Measurements from ENCODE around the gene OTUB2.

OTUB2 gene

DNA sequence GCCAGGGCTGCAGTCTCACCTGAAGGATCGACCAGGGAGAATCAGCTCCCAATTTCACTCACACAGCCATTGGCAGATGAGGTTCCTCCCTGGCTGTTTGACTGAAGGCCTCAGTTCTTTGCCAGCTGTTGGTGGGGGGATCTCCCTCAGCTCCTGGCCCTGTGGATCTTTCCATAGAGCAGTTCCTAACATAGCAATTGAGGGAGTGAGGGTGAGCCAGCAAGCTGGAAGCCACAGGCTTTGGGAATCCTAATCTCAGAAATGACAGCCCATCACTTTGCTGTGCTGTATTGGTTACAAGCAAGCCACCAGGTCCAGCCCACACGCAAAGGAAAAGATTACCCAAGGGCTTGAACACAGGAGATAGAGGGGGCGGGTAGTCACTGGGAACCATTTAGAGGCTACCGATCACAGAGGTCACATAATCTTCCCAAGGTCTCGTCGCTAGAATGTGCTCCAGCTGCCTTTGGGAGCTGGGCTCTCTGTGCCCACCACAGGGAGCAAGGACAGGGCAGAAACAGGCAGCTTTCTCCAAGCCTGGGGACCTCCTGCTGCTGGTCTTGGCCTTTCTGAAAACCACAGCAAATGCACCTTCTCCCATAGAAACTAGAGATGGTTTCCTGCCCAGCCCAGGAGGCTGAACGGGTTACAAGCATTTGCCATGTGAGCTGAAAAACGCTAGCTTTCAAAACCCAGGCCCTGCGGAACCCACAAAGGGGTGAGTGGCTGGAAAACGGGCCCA is 4.6 kb upstream of the OTUB2 start:
- no peak for DNase-seq (ENCODE audit: low read depth)

DNA sequence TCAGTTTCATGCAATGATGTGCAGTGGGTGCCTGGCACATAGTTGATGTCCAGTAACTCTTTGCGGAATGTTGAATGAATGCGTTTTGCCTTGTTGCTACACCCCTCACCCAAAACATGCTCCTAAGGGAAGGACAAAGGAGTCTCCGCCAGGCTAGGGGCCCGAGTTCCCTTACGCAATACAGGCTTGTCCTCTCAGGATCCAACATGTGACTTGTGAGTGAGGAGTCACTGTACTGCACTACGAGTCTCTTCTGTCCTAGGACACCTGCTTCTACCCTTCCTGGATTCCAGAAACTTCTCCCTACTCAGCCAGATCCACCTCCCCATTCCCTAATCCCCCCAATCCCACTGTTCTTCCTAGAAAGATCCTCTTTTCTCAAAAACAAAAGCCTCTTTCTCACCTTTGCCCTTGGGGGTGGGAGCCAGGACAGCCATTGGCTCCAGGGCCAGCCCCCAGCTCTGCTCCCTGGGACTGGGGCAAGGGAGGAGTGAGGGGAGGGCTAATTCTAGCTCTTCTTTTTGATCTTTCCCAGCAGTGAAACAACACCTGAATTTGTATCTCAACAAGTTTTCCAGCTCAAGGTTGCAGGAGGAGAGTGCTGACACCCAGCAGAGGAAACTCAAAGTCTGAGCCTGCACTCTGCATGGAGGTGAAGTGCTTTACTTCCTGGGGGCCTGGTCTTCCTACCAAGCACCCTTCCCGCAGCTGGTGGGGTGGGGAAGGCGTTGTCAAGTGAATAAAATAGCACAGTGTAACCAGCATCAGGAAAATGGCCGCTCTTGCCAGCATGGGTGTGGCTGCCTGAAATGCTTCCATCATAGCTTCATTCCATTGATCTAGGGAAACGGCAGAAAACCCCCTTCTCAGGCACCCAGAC is 3.4 kb upstream of the OTUB2 start:
- no peak for DNase-seq (ENCODE audit: low read depth)

DNA sequence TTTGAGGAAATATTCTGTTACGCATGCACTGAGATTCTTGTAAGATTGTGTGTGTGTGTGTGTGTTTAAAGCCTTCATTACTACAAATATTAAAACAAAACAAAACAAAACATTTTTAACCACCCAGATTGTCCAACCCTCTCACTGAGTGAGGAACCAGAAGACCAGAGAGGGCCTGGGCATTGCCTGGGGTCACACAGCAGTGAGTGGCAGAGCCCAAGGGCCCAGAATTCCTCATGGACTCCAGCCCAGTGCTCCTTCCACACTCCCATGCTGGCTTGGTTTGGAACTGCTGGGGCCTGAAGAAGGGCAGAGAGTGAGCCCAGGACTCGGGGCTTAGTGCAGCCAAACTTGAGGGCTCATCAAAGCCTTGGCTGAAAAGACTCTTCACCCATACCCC is 1.6 kb upstream of the OTUB2 start:
- DNase-seq (ENCODE audit: low read depth) = no peak

- no peak for DNase-seq (ENCODE audit: low read depth)
These were observed 420 bp upstream of the OTUB2 start for GRCh38 chr14:94025720-94026119.

DNA sequence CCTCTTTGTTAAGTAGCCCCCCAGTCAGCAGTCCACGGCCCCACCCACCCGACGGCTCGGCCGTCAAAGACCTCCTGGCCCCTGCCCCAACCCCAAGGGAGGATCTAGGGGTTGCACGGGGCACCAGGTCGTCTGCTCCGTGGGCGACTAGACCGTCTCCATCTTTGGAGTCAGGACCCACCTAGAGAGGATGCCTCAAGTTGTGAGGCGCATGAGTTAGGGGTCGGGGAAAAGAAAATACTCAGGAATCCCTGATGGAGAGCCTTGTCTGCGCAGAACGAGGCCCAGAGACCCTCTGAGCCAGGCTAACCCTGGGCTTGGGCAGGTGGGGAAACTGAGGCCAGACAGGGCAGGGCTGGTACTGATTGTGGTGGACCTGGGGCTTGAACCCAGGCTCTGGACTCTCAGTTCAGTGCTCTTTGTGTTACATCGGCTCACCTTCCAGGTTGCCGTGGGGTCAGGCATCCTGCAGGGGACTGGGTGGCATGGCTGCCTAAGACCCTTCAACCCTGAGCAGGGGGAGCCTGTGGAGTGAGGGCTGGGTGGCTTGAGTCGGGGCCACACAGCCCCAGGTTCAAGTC is 839 bp downstream of the OTUB2 start:
- DNase-seq (ENCODE audit: low read depth) = no peak

DNA sequence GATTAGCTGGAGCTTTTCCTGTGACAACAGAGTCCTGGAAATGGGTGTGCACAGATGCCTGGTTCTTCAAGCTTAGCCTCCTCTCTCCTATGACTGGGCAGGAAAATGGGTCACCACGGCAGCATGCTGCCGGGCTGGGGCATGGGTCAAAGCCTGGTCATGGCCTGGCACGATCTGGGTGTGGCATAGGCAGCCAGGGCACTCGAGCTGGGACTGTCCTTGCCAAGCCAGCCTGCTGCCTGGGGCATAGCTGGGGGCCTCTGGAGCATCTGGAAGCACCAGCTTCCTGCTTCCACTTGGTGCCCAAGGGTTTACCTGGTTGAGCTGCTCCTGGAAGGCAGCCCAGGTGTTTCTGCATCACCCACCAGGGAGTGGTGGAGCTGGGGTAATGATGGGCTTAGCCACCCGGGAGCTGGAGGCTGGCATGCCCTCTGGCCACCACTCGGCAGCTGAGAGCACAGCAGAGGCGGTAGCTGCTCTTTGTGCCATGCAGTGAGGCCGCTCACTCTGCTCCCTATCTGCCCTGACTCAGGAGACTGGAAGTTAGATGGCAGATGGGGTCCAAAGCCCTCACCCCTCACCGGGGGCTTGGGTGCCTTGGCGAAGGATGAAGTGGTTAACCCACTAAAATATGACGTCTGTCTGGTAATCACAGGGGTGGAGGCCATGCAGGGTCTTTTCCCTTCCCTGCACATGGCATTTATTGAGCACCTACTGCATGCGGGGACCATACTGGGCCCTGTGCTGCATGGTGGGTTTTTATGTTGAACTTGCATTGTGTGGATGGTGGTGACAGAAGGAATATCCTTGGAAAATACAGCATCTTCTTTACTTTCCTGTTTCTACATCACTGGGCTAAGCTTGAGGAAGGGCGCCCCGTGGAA is 1.7 kb downstream of the OTUB2 start:
- DNase-seq (ENCODE audit: low read depth) = no peak

DNA sequence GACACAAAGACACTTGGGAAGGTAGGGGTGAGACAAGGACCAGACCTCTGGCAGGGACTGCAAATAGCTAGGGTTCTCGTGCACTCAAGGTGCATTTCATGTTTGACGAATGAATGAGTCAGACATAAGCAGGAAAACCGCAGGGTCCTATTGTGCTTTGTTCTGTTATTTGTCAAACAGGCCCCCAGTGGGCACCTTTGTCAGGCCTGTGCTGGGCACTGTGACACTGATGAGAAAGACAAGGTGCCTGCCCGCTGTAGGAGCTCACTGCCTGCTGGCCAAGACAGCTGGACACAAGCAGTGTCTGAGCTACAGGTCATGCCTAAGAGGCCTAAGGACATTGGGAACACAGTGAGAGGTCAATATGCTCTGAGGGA is 2.3 kb downstream of the OTUB2 start:
- DNase-seq (ENCODE audit: low read depth) = no peak

- no peak for DNase-seq (ENCODE audit: low read depth)
These were observed 3.1 kb downstream of the OTUB2 start for GRCh38 chr14:94029265-94029664.

DNA sequence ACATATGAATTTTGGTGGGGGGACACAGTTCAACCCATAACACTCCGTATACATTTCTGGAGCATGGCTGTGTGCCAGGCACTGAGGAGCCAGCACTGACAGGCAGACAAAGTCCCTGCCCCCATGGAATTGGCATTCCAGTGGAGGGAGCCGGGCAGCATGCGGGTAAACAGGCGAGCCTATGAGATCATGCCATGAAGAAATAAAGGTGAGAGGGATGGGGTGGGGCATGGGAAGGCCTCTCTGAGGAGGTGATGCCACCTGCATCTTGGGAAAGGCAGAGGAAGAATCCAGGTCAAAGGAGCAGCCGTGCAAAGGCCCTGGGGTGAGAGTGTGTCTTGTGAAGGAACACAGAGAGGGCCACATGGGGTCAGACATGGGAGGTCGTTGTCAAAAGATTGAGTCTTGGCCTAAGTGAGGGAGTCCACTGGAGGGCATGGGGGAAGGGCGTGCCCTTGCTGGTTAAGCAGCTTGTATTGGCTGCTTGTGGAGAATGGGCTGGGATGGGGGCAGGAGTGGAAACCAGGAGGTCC is 3.6 kb downstream of the OTUB2 start:
- no peak for DNase-seq (ENCODE audit: low read depth)

DNA sequence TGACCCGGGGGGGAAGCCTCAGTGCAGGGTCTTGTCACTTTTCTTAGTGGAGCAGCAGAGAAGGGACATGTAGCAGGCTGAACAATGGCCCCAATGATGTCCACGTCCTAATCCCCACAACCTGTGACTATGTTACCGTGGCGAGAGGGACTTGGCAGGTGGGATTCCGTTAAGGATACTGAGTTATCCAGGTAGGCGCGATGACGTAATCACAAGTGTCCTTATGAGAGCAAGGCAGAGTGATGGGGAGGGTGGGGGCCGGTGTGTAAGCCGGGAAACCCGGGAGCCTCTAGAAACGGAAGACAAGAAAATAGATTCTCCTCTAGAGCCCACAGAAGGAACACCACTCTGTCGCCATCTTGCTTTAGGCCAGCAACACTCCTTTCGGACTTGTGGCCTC is 4.4 kb downstream of the OTUB2 start:
- DNase-seq (ENCODE audit: low read depth) = no peak

DNA sequence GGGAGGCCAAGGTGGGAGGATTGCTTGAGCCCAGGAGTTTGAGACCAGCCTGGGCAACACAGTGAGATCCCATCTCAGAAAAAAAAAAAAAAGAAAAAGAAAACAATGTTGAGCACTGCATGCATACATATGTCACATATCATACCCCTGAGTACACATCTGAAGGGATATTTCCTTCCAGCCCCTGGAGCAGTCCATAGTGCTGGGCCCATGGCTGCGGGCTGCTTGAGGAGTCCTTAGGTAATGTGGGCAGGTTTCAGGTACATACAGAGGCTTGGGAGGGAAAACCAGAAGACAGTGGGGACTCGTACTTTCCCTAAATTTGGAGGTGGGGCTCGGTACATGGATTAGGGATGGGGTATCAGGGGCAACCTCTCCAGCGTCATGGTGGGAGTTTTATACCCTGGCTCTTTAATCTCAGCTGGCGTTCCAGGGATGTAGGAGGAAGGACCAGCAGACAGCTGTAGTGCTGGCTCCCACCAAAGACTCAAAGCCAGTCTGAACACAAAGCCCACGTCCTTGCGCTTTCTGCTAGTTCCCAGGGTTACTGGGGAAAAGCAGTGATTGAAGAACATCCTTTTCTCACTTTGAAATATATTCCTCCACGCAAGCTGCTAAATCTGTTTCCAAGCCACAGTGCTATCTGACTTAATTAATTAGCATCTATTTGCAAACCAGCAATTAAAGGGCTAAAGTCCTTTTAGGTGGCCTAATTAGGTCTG is 5.2 kb downstream of the OTUB2 start:
- no peak for DNase-seq (ENCODE audit: low read depth)

- DNase-seq (ENCODE audit: low read depth) = no peak
These were observed 5.7 kb downstream of the OTUB2 start for GRCh38 chr14:94031883-94032279.

- no peak for DNase-seq (ENCODE audit: low read depth)
These were observed 8.7 kb downstream of the OTUB2 start for GRCh38 chr14:94034886-94035285.

DNA sequence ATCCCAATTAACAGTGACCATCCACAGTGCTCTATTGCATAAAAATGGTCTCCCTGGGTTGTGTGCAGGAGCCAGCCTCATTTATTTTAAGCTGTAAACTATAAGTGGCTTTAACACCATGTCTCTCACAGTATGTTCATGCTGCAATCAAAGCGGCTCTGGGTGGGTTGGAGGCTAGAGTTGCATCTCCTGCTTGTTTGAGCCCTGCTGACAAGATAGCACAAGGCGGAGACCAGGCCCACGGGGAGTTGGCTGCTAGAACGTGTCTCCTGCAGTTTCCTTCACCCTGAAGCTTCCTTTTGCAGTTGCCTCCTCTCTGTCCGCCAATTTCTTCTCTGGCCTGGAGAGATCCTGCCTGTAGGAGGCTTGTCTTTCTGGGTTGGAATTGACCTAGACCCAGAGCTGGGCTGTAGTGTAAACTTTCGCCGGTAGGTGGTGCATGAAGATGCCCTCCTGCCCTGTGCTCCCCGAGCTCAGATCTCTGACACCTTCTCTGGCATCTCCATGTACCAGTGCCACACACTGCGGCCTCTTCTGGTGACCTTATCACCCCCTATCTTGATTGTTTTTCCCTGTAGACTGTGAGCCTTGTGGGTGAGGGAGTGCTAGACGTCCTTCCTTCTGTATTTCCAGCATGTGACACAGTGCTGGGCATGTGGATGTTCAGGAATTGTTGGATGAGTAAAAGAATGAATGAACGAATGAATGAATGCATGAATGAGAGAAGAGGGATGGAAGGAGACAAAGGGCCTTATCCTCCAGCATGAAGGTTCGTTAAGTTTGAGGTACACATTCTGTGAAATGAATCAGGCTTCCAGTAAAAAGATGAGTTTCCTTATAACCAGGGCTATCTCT is 10.4 kb downstream of the OTUB2 start:
- no peak for DNase-seq (ENCODE audit: low read depth)

GRCh38 chr14:94037954-94038353 is 11.8 kb downstream of the OTUB2 start:
- no peak for DNase-seq (ENCODE audit: low read depth)

DNA sequence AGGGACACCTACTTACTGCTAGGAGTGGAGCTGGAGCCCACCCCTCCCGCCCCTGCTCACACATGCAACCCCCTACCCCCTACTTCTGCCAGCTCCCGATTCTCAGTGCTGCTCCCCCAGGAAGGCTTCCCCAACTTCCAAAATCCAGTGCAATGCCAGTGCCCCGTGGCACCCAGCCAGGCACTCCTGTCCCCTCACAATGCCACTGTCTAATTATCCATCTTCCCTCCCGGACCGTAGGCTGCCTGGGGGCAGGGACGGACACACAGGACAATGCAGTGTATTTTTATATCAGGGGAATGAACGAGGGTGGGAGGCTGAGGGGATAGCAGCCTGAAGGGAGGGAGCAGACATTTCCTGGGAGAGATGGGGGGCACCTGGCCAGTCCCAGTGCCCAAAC is 12.4 kb downstream of the OTUB2 start:
- no peak for DNase-seq (ENCODE audit: low read depth)

DNA sequence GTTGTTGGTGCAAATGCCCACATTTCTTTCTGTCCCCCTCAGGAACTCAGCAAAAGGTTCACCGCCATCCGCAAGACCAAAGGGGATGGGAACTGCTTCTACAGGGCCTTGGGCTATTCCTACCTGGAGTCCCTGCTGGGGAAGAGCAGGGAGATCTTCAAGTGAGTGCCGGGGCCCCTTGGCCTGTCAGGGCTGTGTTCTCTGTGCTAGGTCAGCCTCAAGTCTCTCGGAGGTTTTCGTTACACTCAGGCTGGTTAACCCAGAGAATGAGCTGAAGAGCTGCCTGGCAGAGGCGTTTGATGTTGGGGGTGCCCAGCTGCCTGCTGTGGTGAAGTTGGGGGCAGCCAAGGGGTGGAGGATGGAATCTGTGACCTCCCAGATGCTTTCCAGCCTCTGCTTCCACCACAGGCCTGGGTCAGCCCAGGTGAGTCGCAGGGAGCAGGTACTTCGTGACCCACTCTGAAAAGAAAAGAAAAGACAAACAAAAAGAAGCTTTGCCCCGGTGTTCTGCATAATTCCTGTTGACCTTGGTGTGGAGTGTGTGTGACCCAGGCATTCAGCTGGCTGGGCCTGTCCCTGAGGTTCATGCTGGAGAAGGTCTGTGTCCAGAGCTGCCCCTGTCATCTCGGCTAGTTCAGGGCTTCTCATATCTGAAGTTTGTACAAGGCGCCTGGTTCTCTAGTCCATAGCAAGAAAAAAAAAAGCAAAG is 12.9 kb downstream of the OTUB2 start:
- DNase-seq (ENCODE audit: low read depth) = no peak

DNA sequence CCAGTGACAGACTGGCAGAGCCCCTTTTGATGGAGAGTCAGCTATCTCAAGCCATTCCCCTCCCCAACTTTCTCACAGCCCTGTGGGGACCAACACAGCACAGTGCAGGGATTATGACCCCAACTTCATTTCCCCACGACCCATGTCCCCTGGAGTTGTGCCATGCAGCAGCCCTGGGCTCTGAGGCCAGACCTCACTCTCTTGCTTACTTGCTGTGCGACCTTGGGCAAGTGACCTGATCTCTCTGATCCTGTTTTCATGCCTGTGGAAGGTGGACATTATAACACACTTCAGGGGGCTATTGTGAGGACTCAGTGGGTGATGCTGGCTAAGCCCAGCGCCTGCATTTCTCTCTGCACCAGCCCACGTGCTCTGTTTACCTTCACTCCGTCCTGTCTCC is 14.1 kb downstream of the OTUB2 start:
- DNase-seq (ENCODE audit: low read depth) = no peak

- no peak for DNase-seq (ENCODE audit: low read depth)
These were observed 14.7 kb downstream of the OTUB2 start for GRCh38 chr14:94040796-94041195.
